Immature natural killer cell (primary cell): ENCODE measurements around the gene STRIP2. TPM values are rescaled to one million over a fixed set of nuclear protein-coding genes. Genes with fewer than 3 reads are reported as not detected.
A peak's percentile ranks its signal among the peaks of the same experiment; 100 is the strongest.

ENCODE experiments used
- DNase-seq, 3 donors: peaks; one replicate each; pipeline ENCODE4 v3.0.0; 2022; ENCODE audit warnings: mixed read lengths in 1 of 3
- H3K27ac Mint-ChIP-seq, 6 donors: one replicate each; pipeline ENCODE4 v1.8.0; 2020; ENCODE audit warnings: mixed read lengths in 6 of 6, mild to moderate bottlenecking in 5 of 6, inconsistent platforms in 4 of 6, moderate library complexity in 3 of 6
- H3K27me3 Mint-ChIP-seq, 3 donors: one replicate each; pipeline ENCODE4 v1.8.0; 2020 to 2021; ENCODE audit warnings: low read depth in 3 of 3, mild to moderate bottlenecking in 3 of 3, mixed read lengths in 3 of 3, moderate library complexity in 3 of 3, inconsistent platforms in 1 of 3
- H3K36me3 Mint-ChIP-seq, 3 donors: one replicate each; pipeline ENCODE4 v1.8.0; 2020; ENCODE audit warnings: mixed read lengths in 3 of 3, inconsistent platforms in 2 of 3, mild to moderate bottlenecking in 2 of 3
- H3K4me1 Mint-ChIP-seq, 2 donors: one replicate each; pipeline ENCODE4 v1.8.0; 2020; ENCODE audit warnings: inconsistent platforms in 2 of 2, mild to moderate bottlenecking in 2 of 2, mixed read lengths in 2 of 2, moderate library complexity in 1 of 2
- H3K4me3 Mint-ChIP-seq, 5 donors: one replicate each; pipeline ENCODE4 v1.8.0; 2020; ENCODE audit warnings: mild to moderate bottlenecking in 5 of 5, mixed read lengths in 5 of 5, inconsistent platforms in 3 of 5, moderate library complexity in 3 of 5
- H3K9me3 Mint-ChIP-seq, 6 donors: one replicate each; pipeline ENCODE4 v1.8.0; 2020; ENCODE audit warnings: mild to moderate bottlenecking in 6 of 6, mixed read lengths in 6 of 6, inconsistent platforms in 4 of 6, moderate library complexity in 3 of 6
- polyA plus RNA-seq, 3 donors: library from polyadenylated mRNA; unstranded; fragments of 300-500 nt; fragmentation: Illumina TruSeq; gene quantifications; one replicate each; pipeline ENCODE4 v1.2.3, GENCODE V29; 2021

Gene STRIP2
- polyA plus RNA-seq, 3 donors from 2014 or later = 0.25 TPM; not detected in 2

DNA sequence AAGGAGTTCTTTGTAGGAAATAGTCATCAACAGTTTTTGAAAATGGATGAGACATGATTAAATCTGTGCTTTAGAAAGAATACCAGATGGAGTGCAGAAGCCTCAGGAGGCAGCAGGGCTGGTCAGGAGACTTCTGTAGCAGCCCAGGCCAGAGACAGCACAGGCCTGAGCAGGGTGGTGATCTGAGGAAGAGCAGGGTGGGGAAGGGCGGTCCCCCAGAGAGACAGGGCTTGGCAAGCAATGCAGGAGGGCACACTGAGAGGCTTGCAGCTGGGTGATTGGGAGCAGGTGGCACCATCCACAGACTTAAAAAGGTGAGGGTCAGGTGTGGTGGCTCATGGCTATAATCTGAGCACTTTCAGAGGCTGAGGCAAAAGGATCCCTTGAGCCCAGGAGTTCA is 63.8 kb downstream of the STRIP2 start:
- Mint-ChIP-seq H3K4me1 (peaks cover 49 to 52% of the 10 kb centered on the region in 2 donors), H3K36me3 (no peaks in the 10 kb centered on the region), H3K27ac (peak overlapping the region in 2 of 6 donors; percentile 60 to 76), H3K27me3 (peaks cover 5 to 9% (median 7%) of the 10 kb centered on the region in 3 donors), H3K9me3 (no peaks in the 10 kb centered on the region), H3K4me3 (no peak overlapping the region)
- no peak for DNase-seq

DNA sequence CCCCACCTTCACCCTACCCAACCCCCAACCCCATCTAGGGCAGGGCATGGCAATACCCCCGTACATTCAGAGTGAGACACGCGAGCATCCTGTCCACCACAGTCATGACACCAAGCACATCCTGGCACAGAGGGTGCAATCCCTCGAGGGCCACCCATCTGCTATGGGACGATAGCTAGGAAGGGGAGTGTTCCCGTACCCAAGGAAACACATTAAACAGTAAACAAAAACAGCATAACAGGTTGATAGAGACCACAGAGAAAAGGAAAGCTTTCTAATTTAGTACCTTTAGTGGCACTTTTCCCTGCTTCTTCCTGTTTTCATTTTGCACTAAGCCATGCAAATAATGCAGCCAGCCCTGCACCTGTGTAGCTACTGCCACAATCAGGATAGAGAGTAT is 65.8 kb downstream of the STRIP2 start:
- peaks cover 59 to 70% of the 10 kb centered on the region in 2 donors for H3K4me1 Mint-ChIP-seq
- no peaks in the 10 kb centered on the region for H3K36me3 Mint-ChIP-seq
- H3K27me3 Mint-ChIP-seq = peaks cover 6 to 12% (median 10%) of the 10 kb centered on the region in 3 donors
- peak overlapping the region; percentile 46 to 98 (median 86) for H3K27ac Mint-ChIP-seq
- DNase-seq = peak; percentile 26 to 42 (median 35)
- peak overlapping the region in 4 of 5 donors; percentile 41 to 72 (median 48) for H3K4me3 Mint-ChIP-seq
- H3K9me3 Mint-ChIP-seq = no peaks in the 10 kb centered on the region

DNA sequence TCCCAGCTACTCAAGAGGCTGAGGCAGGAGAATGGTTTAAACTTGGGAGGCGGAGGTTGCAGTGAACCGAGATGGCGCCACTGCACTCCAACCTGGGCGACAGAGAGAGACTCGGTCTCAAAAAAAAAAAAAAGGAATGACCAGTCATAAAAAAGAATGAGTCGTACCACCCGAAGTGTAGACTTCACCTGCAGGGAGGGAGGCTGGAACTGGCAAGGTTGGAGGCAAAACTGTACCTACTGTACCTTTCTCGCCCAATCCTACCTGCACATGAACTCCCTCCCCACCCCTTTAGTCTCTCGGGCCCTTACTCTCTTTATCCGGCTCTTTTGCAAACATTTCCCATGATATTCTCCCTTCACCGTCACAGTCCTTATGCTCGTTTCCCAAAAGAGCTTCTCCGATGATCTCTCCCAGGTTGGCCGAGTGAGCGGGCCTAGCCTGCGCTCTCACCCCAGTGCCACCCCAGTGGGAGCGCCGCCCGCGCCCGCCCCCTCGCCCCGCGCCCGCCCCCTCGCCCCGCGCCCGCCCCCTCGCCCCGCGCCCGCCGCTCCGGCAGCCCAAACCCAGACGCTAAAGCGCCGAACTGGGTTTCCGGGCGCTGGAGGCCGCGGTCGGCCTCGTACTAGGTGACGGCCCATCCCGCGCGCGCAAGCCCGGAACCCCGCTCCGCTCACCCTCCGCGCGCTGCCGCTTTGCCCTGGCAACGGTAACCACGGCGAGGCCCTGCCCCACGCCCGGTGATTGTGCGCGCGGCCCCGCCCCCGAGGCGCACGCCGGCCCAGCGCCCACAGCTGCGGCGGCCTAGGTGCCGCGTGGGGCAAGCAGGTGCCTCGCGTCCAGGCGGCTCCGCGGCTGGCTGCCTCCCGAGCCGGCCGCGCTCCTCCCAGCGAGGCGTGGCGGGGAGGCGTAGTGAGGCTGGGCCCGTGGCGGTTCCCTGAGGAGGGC is 67.8 kb downstream of the STRIP2 start, which contains the start of gene SMKR1:
Gene SMKR1 (plus strand): TSS at position 772 of the 948 bp plus-strand sequence. CDS start 294 bp downstream, outside the sequence.
- Mint-ChIP-seq H3K9me3 (no peaks in the 10 kb centered on the region), H3K27me3 (peaks cover 6 to 12% (median 10%) of the 10 kb centered on the region in 3 donors), H3K4me3 (peak within 1 kb of the TSS; percentile 86 to 91 (median 90))

DNA sequence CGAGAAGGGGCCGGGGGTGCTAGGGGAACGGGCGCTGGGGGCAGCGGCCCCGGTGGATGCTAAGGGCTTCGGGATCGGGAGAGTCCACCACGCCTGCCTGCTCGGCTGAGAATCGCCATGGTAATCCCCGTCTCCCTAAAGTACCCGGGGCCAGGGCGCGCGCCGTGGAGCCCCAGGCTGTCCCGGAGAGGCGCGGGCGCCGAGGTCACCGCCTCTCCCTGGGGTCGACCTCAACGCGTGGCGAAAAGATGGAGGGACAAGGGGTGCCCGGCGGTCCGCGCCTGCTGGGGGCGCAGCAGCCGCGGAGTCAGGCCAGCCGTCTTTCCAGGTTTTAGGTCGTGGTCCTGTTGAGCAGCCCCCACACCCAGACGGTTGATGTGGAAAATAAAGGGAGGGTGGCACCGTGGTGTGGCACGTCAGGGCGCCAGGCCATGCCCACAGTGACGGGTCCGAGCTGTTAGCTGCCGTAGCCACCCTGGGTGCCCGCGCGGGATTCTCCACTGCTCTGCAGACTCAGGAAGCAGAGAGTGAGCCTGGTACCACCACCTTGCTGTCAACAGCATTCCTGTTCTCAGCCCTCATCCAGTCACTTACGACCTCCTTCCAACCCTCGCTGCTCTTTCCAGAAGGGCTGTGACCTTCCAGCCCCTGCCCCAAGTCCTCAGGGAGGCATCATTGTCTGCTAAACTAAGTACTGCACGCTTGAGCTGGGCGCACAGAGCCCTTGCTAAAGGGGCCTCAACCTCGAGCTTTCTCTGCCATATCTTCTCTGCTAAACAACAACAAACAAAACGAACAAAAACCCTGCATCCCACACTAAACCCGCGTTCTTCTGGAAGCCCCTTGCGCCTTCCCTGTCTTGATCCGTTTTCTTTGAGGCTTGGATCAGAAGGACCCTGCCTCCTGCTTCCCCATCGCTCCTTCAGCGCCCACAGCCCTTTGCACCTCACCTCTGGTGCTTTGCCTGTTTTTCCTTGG is 68.8 kb downstream of the STRIP2 start:
- H3K9me3 Mint-ChIP-seq = no peaks in the 10 kb centered on the region
- no peak for DNase-seq
- H3K4me3 Mint-ChIP-seq = peak overlapping the region; percentile 75 to 90 (median 86)
- H3K36me3 Mint-ChIP-seq = no peaks in the 10 kb centered on the region
- peaks cover 37 to 46% of the 10 kb centered on the region in 2 donors for H3K4me1 Mint-ChIP-seq
- H3K27me3 Mint-ChIP-seq = peaks cover 6 to 10% (median 10%) of the 10 kb centered on the region in 3 donors
- H3K27ac Mint-ChIP-seq = peak overlapping the region; percentile 83 to 97 (median 88)

More for the DNA sequence above, 67.8 kb downstream of the STRIP2 start, which contains the start of gene SMKR1:
- Mint-ChIP-seq H3K4me1 (peaks cover 46 to 55% of the 10 kb centered on the region in 2 donors), H3K27ac (peak within 1 kb of the TSS; percentile 84 to 98 (median 96)), H3K36me3 (no peaks in the 10 kb centered on the region)
- DNase-seq = peak; percentile 98

DNA sequence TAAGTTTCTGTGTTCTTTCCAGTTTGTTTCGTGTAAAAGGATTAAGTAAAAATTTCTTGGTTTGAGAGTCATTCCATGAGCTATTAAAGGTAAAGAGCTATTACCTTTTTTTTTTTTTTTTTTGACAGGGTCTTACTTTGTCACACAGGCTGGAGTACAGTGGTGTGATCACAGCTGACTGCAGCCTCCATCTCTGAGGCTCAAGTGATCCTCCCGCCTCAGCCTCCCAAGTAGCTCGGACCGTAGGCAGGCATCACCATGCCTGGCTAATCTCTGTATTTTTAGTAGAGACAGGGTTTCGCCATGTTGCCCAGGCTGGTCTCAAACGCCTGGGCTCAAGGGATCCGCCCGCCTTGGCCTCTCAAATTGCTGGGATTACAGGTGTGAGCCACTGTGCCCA is 69.5 kb downstream of the STRIP2 start:
- DNase-seq = no peak
- Mint-ChIP-seq H3K4me3 (peak overlapping the region; percentile 75 to 90 (median 86)), H3K27ac (peak overlapping the region; percentile 83 to 97 (median 88)), H3K36me3 (no peaks in the 10 kb centered on the region), H3K27me3 (peaks cover 6 to 10% (median 7%) of the 10 kb centered on the region in 3 donors), H3K9me3 (no peaks in the 10 kb centered on the region), H3K4me1 (peaks cover 35 to 43% of the 10 kb centered on the region in 2 donors)

DNA sequence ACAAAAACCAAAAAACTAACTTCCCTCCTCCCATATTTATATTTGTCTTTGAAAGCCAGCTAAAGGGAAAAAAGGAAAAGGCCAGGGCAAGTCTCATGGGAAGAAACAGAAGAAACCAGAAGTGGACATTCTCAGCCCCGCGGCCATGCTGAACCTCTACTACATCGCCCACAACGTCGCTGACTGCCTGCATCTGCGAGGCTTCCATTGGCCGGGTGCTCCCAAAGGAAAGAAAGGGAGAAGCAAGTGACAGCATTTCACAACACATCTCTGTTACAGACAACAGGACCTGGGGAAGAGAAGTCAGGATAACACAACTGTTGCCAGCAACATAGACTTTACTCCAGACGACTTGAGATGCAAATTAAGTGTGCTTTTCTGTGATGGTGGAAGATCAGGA is 78.0 kb downstream of the STRIP2 start:
- peak overlapping the region in 1 of 6 donors; percentile 59 for H3K27ac Mint-ChIP-seq
- peaks cover 0 to 2% (median 1%) of the 10 kb centered on the region in 3 donors for H3K27me3 Mint-ChIP-seq
- no peak overlapping the region for H3K4me3 Mint-ChIP-seq
- peaks cover 11 to 19% of the 10 kb centered on the region in 2 donors for H3K4me1 Mint-ChIP-seq
- H3K9me3 Mint-ChIP-seq = no peaks in the 10 kb centered on the region
- no peak for DNase-seq
- H3K36me3 Mint-ChIP-seq = peaks cover 0 to 10% (median 0%) of the 10 kb centered on the region in 3 donors

DNA sequence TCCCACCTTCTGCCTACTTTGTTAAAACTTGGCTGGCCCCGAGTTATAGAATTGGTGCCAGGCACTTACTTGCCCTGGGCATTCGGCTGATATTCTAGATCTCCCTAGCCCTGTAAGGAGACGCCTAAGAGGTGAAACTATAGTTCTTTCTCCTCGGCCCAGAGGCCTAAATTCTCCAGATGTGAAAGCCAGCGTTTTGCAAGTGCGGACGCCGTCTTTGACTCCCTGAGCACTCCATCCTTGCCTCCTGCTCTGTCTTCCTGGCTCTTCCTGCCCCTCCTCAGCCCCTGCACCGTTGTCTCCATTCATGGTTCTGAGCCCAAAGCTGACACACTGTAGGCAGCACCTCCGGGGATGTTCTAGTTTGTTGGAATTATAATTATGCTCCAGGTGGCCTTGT is 79.3 kb downstream of the STRIP2 start:
- Mint-ChIP-seq H3K36me3 (peaks cover 0 to 10% (median 3%) of the 10 kb centered on the region in 3 donors), H3K27ac (no peak overlapping the region), H3K9me3 (no peaks in the 10 kb centered on the region), H3K27me3 (peaks cover 0 to 2% (median 1%) of the 10 kb centered on the region in 3 donors), H3K4me1 (peaks cover 18 to 20% of the 10 kb centered on the region in 2 donors), H3K4me3 (no peak overlapping the region)
- no peak for DNase-seq

DNA sequence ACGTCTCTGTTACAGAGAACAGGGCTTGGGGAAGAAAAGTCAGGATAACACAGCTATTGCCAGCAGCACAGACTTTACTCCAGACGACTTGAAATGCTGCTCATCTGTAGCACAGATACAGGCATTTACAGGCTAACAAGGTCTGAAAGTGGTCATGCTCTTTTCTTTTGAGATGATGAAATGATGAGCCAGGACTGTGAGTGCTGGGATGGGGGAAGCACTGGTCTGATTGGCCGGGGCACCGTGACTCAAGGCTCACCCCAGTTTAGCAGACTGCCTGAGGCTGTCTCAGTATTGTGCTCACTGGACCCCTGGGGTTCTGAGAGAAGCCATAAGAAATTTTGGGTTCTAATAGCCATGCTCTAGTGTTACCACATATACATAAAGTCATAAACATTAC is 80.5 kb downstream of the STRIP2 start:
- Mint-ChIP-seq H3K27ac (no peak overlapping the region), H3K4me1 (peaks cover 18 to 22% of the 10 kb centered on the region in 2 donors)

DNA sequence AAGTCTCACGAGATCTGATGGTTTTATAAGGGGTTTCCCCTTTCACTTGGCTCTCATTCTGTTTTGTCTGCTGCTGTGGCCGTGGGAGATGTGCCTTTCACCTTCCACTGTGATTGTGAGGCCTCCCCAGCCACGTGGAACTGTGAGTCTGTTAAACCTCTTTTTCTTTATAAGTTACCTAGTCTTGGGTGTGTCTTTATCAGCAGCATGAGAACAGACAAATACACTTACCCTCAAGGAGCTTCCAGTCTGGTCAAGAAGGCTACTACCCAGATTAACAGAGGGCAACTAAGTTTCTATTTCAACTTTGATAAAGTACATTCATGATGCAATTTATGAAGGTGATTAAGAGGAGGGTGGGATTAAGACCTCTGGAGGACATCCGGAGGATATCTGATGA is 81.1 kb downstream of the STRIP2 start:
- peaks cover 0 to 5% (median 3%) of the 10 kb centered on the region in 3 donors for H3K36me3 Mint-ChIP-seq
- no peak overlapping the region for H3K4me3 Mint-ChIP-seq
- no peak for DNase-seq
- H3K27me3 Mint-ChIP-seq = peaks cover 0 to 2% (median 1%) of the 10 kb centered on the region in 3 donors
- H3K27ac Mint-ChIP-seq = peak overlapping the region in 2 of 6 donors; percentile 41 to 55
- H3K9me3 Mint-ChIP-seq = no peaks in the 10 kb centered on the region
- H3K4me1 Mint-ChIP-seq = peaks cover 18 to 22% of the 10 kb centered on the region in 2 donors

More for the DNA sequence above, 80.5 kb downstream of the STRIP2 start:
- Mint-ChIP-seq H3K4me3 (no peak overlapping the region), H3K27me3 (peaks cover 0 to 2% (median 1%) of the 10 kb centered on the region in 3 donors), H3K36me3 (peaks cover 0 to 10% (median 3%) of the 10 kb centered on the region in 3 donors), H3K9me3 (no peaks in the 10 kb centered on the region)
- DNase-seq = no peak

DNA sequence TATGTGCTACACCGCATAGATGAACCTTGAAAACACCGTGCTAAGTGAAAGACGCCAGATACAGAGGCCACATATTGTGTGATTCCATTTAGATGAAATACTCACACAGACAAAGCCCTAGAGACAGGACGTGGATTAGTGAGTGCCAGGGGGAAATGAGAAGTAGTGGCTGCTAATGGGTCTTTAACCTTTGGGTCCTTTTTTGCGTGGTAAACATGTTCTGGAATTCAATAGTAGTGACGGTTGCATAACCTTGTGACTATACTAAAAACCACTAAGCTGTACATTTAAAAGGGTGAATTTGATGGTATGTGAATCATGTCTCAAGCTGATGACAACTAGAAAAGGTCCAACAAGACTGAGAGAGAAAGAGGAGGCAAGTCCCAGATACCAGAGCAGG is 83.7 kb downstream of the STRIP2 start:
- Mint-ChIP-seq H3K27ac (peak overlapping the region in 3 of 6 donors; percentile 6 to 45 (median 12)), H3K4me3 (no peak overlapping the region), H3K36me3 (peaks cover 0 to 7% (median 5%) of the 10 kb centered on the region in 3 donors), H3K9me3 (no peaks in the 10 kb centered on the region), H3K4me1 (peaks cover 30% of the 10 kb centered on the region in 2 donors), H3K27me3 (peaks cover 0 to 2% (median 1%) of the 10 kb centered on the region in 3 donors)
- no peak for DNase-seq

DNA sequence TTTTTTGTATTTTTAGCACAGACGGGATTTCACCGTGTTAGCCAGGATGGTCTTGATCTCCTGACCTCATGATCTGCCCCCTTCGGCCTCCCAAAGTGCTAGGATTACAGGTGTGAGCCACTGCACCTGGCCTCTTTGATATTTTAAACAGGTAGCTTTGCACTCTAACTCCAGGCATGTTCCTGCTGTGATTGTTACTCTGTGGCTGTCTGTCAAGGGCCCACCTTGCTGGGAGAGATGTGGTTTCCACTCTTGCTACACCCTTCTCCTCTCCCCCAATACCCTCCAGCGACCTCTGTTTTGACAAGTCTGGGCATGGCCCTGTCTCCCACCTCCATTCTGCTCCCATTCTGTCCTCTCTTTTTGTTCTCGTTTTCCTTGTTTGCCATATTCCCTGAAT is 85.2 kb downstream of the STRIP2 start:
- Mint-ChIP-seq H3K27me3 (peaks cover 0 to 3% (median 1%) of the 10 kb centered on the region in 3 donors), H3K36me3 (peaks cover 0 to 10% (median 0%) of the 10 kb centered on the region in 3 donors), H3K9me3 (no peaks in the 10 kb centered on the region), H3K4me3 (no peak overlapping the region), H3K27ac (peak overlapping the region in 2 of 6 donors; percentile 24 to 74), H3K4me1 (peaks cover 39 to 40% of the 10 kb centered on the region in 2 donors)
- no peak for DNase-seq

DNA sequence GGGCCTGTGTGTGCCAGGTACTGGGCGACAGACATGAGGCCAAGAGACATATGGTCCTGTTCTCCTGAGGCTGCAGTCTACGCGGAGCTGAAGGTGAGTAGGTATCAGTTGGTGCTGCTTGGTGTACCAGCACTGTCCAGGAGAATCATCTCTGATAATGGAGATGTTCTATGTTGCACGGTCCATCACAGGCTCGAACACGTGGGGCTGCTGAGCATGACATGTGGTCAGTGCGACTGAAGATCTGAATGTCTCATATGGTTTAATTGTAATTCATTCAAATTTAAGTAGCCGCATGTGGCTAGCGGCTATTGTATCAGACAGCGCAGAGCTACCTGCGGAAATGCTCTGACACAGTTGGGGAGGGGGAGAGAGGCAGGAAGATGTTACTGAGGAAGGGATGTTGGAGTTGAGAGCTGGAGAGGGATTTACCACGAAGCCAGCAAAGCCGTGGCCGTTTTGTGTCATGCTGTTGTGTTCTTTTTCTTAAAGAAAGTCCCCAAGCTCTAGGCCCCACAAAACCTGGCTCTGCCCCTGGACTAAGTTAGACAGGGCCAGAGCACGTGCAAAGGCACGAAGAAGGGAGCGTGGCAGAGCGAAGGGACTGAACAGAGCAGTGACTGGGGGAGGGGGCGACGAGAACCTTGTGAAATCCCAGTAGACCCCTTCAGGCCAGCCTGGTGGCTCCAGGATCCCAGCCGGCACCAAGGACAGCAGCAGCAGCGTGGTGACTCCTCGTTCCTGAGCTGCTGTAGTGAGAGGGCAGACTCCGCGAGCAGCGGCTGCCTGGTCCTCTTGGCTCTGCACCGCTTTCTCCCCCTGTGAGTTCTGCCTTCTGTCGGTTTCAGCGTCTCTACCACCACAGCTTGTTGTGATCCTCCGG is 88.1 kb downstream of the STRIP2 start:
- Mint-ChIP-seq H3K27ac (peak overlapping the region; percentile 15 to 69 (median 43)), H3K4me3 (peak overlapping the region in 1 of 5 donors; percentile 27), H3K36me3 (peaks cover 0 to 10% (median 0%) of the 10 kb centered on the region in 3 donors), H3K27me3 (peaks cover 1 to 9% (median 2%) of the 10 kb centered on the region in 3 donors), H3K4me1 (peaks cover 47 to 63% of the 10 kb centered on the region in 2 donors), H3K9me3 (no peaks in the 10 kb centered on the region)
- no peak for DNase-seq
